HEK293 (cell line): ENCODE data around the gene ERP44.
A peak's percentile ranks its signal among the peaks of the same experiment; 100 is the strongest.

Experiments used
- CTCF ChIP-seq: fragments of 450-650 bp; formaldehyde crosslinking; IDR thresholded peaks from 2 replicates; pipeline ENCODE4 v1.5.1; 2016; ENCODE audit warnings: missing biosample characterization, missing genetic modification characterization
- GFI1B ChIP-seq: fragments of 450-650 bp; formaldehyde crosslinking; IDR thresholded peaks from 2 replicates; pipeline ENCODE4 v1.5.1; 2016; ENCODE audit warnings: missing biosample characterization, missing genetic modification characterization
- KLF16 ChIP-seq: fragments of 450-650 bp; formaldehyde crosslinking; IDR thresholded peaks from 2 replicates; pipeline ENCODE4 v1.5.1; 2017; ENCODE audit warnings: missing biosample characterization, missing genetic modification characterization
- KLF9 ChIP-seq: fragments of 450-650 bp; formaldehyde crosslinking; IDR thresholded peaks from 2 replicates; pipeline ENCODE4 v1.5.1; 2016; ENCODE audit warnings: missing biosample characterization, missing genetic modification characterization, low read depth
- MYNN ChIP-seq: fragments of 450-650 bp; formaldehyde crosslinking; IDR thresholded peaks from 2 replicates; pipeline ENCODE4 v1.5.1; 2016; ENCODE audit warnings: missing biosample characterization, missing genetic modification characterization, borderline replicate concordance
- MZF1 ChIP-seq: fragments of 450-650 bp; formaldehyde crosslinking; IDR thresholded peaks from 2 replicates; pipeline ENCODE4 v1.5.1; 2017; ENCODE audit warnings: missing biosample characterization, missing genetic modification characterization, borderline replicate concordance
- SCRT2 ChIP-seq: fragments of 450-650 bp; formaldehyde crosslinking; IDR thresholded peaks from 2 replicates; pipeline ENCODE4 v1.5.1; 2016; ENCODE audit warnings: missing biosample characterization, missing genetic modification characterization
- ZBTB6 ChIP-seq: fragments of 450-650 bp; formaldehyde crosslinking; IDR thresholded peaks from 2 replicates; pipeline ENCODE4 v1.5.1; 2017; ENCODE audit warnings: missing biosample characterization, missing genetic modification characterization
- ZBTB7A ChIP-seq: fragments of 450-650 bp; formaldehyde crosslinking; IDR thresholded peaks from 2 replicates; pipeline ENCODE4 v1.5.1; 2016; ENCODE audit warnings: low read depth, missing biosample characterization, missing genetic modification characterization
- ZFHX2 ChIP-seq: fragments of 450-650 bp; formaldehyde crosslinking; conservative IDR thresholded peaks from 2 replicates; pipeline ENCODE4 v1.5.1; 2016; ENCODE audit warnings: missing biosample characterization, missing genetic modification characterization
- ZFP41 ChIP-seq: fragments of 450-650 bp; formaldehyde crosslinking; IDR thresholded peaks from 2 replicates; pipeline ENCODE4 v1.5.1; 2016; ENCODE audit warnings: missing biosample characterization, missing genetic modification characterization, borderline replicate concordance
- ZNF133 ChIP-seq: fragments of 450-650 bp; formaldehyde crosslinking; IDR thresholded peaks from 2 replicates; pipeline ENCODE4 v1.5.1; 2016; ENCODE audit warnings: missing biosample characterization, missing genetic modification characterization
- ZNF155 ChIP-seq: fragments of 450-650 bp; formaldehyde crosslinking; IDR thresholded peaks from 2 replicates; pipeline ENCODE4 v1.5.1; 2016; ENCODE audit warnings: missing biosample characterization, missing genetic modification characterization
- ZNF169 ChIP-seq: fragments of 450-650 bp; formaldehyde crosslinking; IDR thresholded peaks from 2 replicates; pipeline ENCODE4 v1.5.1; 2016; ENCODE audit warnings: missing biosample characterization, missing genetic modification characterization
- ZNF19 ChIP-seq: fragments of 450-650 bp; formaldehyde crosslinking; IDR thresholded peaks from 2 replicates; pipeline ENCODE4; 2016; ENCODE audit warnings: missing biosample characterization, missing genetic modification characterization, low read depth
- ZNF2 ChIP-seq: fragments of 450-650 bp; formaldehyde crosslinking; IDR thresholded peaks from 2 replicates; pipeline ENCODE4 v1.5.1; 2016; ENCODE audit warnings: missing biosample characterization, missing genetic modification characterization
- ZNF274 ChIP-seq, 2 experiments: fragments of 200-500 bp in 1 of 2; fragments of 450-650 bp in 1 of 2; sonication (Bioruptor generic) in 1 of 2; formaldehyde crosslinking in 1 of 2; IDR thresholded peaks; 2 replicates each; pipeline versions ENCODE4 v1.5.1 to v1.6.1; 2014 to 2016; ENCODE audit warnings: borderline replicate concordance in 1 of 2, inconsistent platforms in 1 of 2, low read length in 1 of 2, missing biosample characterization in 1 of 2, missing genetic modification characterization in 1 of 2
- ZNF37A ChIP-seq: fragments of 450-650 bp; IDR thresholded peaks from 2 replicates; pipeline ENCODE4 v1.5.1; 2018; ENCODE audit warnings: missing biosample characterization, missing genetic modification characterization
- ZNF433 ChIP-seq: fragments of 450-650 bp; formaldehyde crosslinking; IDR thresholded peaks from 2 replicates; pipeline ENCODE4 v1.5.1; 2016; ENCODE audit warnings: missing biosample characterization, missing genetic modification characterization, low read depth
- ZNF473 ChIP-seq: fragments of 450-650 bp; formaldehyde crosslinking; IDR thresholded peaks from 2 replicates; pipeline ENCODE4 v1.5.1; 2017; ENCODE audit warnings: missing biosample characterization, missing genetic modification characterization
- ZNF518A ChIP-seq: fragments of 450-650 bp; formaldehyde crosslinking; conservative IDR thresholded peaks from 2 replicates; pipeline ENCODE4 v1.5.1; 2016; ENCODE audit warnings: low read depth, missing biosample characterization, missing genetic modification characterization
- ZNF561 ChIP-seq: fragments of 450-650 bp; IDR thresholded peaks from 2 replicates; pipeline ENCODE4 v1.5.1; 2018; ENCODE audit warnings: missing biosample characterization, missing genetic modification characterization, borderline replicate concordance
- ZNF585B ChIP-seq: fragments of 450-650 bp; formaldehyde crosslinking; IDR thresholded peaks from 2 replicates; pipeline ENCODE4 v1.5.1; 2016; ENCODE audit warnings: missing biosample characterization, missing genetic modification characterization
- ZNF624 ChIP-seq: fragments of 450-650 bp; formaldehyde crosslinking; IDR thresholded peaks from 2 replicates; pipeline ENCODE4 v1.5.1; 2017; ENCODE audit warnings: missing biosample characterization, missing genetic modification characterization
- ZNF837 ChIP-seq: fragments of 450-650 bp; formaldehyde crosslinking; IDR thresholded peaks from 2 replicates; pipeline ENCODE4 v1.5.1; 2016; ENCODE audit warnings: missing biosample characterization, missing genetic modification characterization
- ZSCAN30 ChIP-seq: fragments of 450-650 bp; IDR thresholded peaks from 2 replicates; pipeline ENCODE4 v1.5.1; 2018; ENCODE audit warnings: missing biosample characterization, mild to moderate bottlenecking, missing genetic modification characterization, moderate library complexity
- TF ChIP-seq, protein P1 (sequence below): fragments of 450-650 bp; formaldehyde crosslinking; IDR thresholded peaks from 2 replicates; pipeline ENCODE4 v1.5.1; 2016; ENCODE audit warnings: missing biosample characterization, missing genetic modification characterization
- TF ChIP-seq, protein P2 (sequence below): fragments of 450-650 bp; formaldehyde crosslinking; IDR thresholded peaks from 2 replicates; pipeline ENCODE4 v1.5.1; 2016; ENCODE audit warnings: missing biosample characterization, missing genetic modification characterization

ERP44 gene

GRCh38 chr9:100098046-100098886 is 534 bp downstream of the ERP44 start (continued):
- TF ChIP-seq ZNF561 (tag by site-specific recombination) (no peak), ZNF624 (tag by site-specific recombination) (no peak), ZNF2 (tag by site-specific recombination) (0 out of 2 replicates have a peak, but pooled peaks have one; percentile 14), ZNF585B (tag by site-specific recombination) (no peak), ZNF19 (tag by site-specific recombination) (no peak), ZFP41 (no peak), KLF16 (tag by site-specific recombination) (no peak), ZNF169 (no peak), ZBTB7A (no peak), MYNN (no peak), GFI1B (tag by site-specific recombination) (no peak), ZNF37A (no peak), ZNF274 (IDR thresholded peaks at IDR 0.05; ENCODE audit: low read length) (no peak), ZNF274 (tag by site-specific recombination; IDR thresholded peaks at IDR 0.05; ENCODE audit: borderline replicate concordance) (no peak), KLF9 (no peak), MZF1 (tag by site-specific recombination) (no peak), ZNF433 (tag by site-specific recombination) (no peak), ZNF473 (no peak), CTCF (peak; percentile 37; the same call in 1 of the 2 replicates), ZNF133 (tag by site-specific recombination) (no peak), ZNF837 (tag by site-specific recombination) (no peak), ZNF518A (tag by site-specific recombination) (no peak), ZBTB6 (tag by site-specific recombination) (no peak), ZNF155 (tag by site-specific recombination) (no peak), ZFHX2 (tag by site-specific recombination) (no peak), SCRT2 (no peak), ZSCAN30 (tag by site-specific recombination) (no peak)
- TF ChIP-seq, protein P1, sequence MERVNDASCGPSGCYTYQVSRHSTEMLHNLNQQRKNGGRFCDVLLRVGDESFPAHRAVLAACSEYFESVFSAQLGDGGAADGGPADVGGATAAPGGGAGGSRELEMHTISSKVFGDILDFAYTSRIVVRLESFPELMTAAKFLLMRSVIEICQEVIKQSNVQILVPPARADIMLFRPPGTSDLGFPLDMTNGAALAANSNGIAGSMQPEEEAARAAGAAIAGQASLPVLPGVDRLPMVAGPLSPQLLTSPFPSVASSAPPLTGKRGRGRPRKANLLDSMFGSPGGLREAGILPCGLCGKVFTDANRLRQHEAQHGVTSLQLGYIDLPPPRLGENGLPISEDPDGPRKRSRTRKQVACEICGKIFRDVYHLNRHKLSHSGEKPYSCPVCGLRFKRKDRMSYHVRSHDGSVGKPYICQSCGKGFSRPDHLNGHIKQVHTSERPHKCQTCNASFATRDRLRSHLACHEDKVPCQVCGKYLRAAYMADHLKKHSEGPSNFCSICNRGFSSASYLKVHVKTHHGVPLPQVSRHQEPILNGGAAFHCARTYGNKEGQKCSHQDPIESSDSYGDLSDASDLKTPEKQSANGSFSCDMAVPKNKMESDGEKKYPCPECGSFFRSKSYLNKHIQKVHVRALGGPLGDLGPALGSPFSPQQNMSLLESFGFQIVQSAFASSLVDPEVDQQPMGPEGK: no peak
- TF ChIP-seq, protein P2, sequence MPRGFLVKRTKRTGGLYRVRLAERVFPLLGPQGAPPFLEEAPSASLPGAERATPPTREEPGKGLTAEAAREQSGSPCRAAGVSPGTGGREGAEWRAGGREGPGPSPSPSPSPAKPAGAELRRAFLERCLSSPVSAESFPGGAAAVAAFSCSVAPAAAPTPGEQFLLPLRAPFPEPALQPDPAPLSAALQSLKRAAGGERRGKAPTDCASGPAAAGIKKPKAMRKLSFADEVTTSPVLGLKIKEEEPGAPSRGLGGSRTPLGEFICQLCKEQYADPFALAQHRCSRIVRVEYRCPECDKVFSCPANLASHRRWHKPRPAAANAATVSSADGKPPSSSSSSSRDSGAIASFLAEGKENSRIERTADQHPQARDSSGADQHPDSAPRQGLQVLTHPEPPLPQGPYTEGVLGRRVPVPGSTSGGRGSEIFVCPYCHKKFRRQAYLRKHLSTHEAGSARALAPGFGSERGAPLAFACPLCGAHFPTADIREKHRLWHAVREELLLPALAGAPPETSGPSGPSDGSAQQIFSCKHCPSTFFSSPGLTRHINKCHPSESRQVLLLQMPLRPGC (tag by site-specific recombination): no peak
